ENCODE data around the gene KHDRBS2.

KHDRBS2 gene

DNA sequence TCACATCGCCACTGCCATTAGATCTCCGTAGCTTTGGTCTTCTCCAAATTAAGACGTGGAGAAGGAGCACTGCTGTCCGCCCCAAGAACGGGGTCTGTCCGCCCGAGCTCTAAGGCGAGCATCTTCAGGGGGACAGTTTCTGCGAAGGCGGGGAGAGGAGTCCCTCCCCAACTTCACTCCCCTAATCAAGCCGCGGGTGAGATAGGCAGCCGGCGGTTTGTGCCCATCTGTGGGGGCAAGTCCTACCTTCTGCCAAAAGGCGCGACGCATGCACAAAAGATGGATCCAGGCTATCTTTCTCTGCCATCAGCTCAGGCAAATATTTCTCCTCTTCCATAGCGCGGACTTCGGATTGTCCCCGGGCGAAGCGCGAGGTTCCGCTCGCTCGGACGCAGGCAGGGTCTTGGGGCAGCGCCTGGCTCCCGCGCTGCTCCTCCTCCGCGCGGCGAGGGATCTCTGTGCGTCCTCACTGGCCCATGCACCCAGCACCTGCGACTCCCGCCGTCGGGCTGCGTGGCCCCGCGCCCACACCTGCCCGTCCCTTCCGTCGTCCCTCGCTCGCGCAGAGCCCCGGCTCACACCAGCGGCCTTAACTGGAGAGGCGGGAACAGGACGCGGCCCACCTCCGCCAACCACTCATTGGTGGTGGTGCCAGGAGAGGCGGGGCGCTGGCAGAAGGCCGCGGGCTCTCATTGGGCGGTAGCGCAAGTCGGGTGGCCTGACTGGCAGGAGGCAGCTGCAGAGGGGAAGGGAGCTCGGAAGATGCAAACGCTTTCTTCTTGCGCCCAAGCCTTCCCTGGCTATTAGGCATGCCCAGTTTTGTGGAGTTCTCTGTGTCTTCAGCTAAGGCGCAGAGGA, at the start of gene KHDRBS2:
Gene KHDRBS2 (minus strand): TSS at position 614 of the 858 bp plus-strand sequence.
- DNase-seq, result peak; percentile 95

DNA sequence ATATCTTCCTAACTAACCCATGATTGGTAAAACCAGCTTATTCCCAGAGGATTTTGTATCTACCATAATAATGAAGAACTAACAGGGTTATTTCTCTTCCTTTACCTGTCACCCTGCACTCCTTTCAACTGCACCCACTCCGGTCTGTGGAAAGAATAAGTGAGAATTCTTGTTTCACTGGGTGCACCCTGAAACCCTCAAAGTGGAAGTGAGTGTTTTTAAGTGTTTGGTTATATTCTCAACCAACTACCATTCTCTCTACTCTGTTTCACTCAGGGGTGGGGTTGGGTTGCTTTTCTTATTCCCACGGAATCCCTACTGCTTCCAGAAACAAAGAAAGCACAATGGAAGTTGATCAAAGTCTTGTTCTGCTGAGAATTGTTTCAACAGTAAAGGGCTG, 42.6 kb upstream of the KHDRBS2 start:
- DNase-seq, result no peak

GRCh38 chr6:62324834-62325233, 38.8 kb upstream of the KHDRBS2 start:
- DNase-seq, result no peak

DNA sequence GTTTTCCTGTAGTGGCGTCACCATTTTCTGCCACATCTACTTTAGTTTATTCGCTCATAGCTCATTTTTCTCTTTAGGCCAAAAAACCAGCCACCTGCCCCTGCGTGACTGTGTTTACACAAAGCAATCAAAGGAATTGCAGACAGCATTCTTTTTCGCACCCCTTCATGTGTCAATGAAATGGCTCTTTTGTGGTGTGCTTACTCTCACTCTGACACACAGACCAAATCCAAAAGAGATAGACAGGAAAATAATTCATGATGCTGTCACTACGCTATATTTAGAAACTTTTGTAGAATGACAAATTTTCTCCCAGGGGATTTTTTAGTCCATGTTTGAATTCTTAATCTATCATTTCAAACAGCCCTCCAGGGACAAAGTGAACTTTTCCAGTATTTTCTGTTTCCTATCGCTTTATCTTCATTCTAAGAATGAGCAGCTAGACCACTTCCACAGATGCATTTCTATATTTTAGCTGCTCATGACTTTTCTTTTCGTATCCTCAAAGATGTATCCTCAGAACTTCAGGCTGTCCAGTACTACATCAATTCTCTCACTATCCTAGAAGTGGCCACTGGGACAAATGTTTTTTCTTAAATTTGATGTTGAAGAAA, 37.9 kb upstream of the KHDRBS2 start:
- DNase-seq, result no peak

DNA sequence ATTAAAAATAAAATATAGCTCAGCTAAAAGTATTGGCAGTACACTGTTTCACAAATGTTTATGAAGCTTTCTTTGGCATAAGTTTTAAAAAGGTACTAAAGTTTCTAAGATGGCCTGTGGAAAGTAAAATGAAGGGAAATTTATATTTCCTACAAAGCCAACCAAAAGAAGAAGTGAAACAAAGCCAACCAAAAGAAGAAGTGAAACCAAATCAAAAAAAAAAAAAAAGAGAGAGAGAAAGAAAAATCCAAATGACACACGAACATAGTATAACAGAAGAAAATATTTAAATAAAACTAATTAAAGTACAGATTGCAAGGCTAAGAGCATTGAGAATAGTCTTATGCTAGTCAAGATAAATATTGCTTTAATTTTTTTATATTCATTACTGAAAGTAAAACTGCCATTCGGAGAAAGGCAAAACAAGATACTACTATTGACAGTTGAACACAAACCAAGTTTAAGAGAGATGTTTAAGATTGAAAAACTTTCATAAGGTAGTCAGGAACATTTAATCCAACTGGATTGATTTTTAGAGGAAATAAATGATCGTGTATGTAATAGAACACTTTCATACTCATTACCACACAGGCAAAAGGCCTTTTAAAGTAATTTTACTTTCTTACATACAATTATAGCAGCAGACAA, 12.8 kb upstream of the KHDRBS2 start:
- DNase-seq, result no peak

DNA sequence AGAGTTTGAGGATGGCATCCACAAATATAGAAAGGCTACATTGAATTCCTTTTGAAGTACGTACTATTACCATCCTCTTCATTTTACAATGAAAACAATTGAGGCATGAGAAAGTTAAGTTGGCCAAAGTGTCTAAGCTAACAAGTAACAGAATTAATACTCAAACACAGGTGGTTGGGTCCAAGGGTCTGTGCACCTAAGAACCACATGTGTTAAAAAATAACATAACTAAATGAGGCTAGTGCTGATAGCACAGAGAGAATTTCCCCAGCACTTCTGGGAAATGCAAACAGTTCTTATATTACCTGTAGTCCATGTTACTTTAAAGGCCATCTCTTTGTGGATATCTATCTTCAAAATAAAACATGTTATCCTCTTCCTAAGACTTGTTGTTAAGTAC, 10.5 kb upstream of the KHDRBS2 start:
- no peak for DNase-seq

DNA sequence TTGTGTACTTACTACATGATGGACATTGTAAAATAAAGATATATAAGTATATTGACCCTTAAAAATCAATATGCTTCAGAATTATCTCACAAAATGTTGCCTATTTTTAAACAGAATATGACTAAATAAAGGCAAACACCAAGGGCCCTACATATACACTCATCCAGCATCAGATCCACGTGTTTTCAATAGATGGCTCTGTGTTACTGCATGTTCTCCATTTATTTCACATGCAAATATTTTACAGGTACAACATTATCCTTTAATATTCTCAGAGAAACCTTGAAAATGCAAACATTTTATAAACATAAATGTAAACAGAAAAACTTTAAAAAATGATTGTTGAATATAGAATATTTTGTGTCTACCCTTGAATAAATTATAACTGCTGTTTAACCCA, 2.9 kb upstream of the KHDRBS2 start:
- no peak for DNase-seq

DNA sequence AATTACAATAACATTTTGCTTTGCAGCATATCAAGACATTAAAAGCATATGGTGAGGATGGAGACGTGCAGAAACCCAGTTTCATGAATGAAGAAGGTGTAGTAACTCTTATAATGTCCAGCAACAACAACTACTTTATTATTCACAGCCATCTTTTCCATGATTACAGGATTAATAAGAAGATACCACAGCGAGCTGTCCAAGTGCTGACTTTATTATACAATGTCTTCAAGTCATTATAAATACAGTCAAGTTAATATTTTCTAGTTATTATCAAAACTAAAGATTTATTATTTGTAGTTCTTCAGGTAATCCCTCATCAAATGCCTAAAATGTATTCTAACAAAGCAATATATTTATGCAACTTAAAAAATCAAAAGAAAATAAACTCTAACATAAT, 2.5 kb upstream of the KHDRBS2 start:
- no peak for DNase-seq

GRCh38 chr6:62286470-62286843, 432 bp upstream of the KHDRBS2 start:
- DNase-seq, result no peak

GRCh38 chr6:62284725-62285124, 1.3 kb downstream of the KHDRBS2 start:
- no peak for DNase-seq

- peak; percentile 19 for DNase-seq
Observed at GRCh38 chr6:62283796-62284411, 2.1 kb downstream of the KHDRBS2 start.

- no peak for DNase-seq
Observed at GRCh38 chr6:62283365-62283764, 2.7 kb downstream of the KHDRBS2 start.

DNA sequence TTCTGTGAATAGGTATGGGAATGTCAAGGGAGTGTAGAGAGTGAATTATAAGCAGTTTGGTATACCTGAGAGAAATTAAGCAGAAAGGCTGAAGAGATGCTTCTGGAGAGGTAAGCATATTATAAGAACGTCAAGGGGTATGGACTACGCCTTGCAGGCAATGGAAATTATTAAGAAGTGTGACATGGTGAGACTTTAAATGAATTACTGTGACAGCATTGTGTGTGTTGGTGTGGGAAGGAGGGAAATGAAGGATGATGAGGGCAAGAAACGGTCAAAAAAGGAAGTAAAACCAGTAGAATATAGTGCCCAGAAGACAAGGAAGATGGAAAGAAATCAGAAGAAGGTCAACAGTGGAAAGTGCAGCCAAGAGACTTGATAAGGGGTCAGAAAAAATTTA, 5.9 kb downstream of the KHDRBS2 start:
- no peak for DNase-seq

GRCh38 chr6:62272114-62272513, 13.9 kb downstream of the KHDRBS2 start:
- no peak for DNase-seq

DNA sequence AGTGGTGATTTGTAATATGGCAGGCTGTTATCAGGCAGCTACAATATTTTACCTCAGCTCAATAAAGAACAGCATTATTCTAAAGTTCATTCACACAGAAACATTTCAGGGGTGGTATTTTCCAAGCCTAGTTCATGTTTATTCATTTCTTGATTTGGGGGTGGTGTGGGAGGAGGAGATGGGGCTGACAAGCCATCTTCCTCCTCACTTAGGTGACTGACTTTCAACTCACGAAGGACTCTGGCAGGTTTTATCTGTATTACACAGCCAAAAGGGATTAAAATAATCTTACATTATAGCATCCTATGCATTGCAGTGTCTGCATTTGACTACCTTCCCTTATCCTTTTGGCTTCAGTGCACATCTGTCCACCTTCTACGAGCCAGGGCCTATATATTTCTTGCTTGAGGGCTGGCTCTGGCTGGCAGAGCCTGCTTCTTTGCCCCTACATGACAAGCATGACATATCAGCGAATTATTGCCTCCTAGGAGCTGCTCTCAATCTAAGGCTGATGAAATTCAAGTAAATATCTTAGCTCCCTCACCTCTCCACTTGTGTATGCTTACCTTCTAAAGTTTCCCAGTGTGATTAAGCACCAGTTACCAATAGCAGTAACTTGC, 20.0 kb downstream of the KHDRBS2 start:
- no peak for DNase-seq

GRCh38 chr6:62262283-62262682, 23.7 kb downstream of the KHDRBS2 start:
- no peak for DNase-seq

DNA sequence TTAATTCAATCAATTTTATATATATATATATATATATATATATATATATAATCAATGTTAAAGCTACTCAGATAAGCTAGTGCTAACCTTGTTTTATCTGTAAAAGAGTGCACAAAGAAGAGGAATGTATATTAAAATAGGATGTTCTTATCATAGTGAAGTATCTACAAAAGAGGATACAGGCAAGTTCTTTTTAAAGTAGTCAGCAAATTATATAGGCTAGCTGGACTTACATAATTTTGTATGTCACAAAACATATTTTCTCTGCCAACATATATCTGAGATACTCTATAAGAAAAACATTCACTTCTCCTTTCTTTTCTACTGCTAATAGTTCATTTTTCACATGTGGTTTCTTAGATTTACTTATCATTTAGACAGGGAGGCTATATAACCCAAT, 39.9 kb downstream of the KHDRBS2 start:
- DNase-seq, result no peak

DNA sequence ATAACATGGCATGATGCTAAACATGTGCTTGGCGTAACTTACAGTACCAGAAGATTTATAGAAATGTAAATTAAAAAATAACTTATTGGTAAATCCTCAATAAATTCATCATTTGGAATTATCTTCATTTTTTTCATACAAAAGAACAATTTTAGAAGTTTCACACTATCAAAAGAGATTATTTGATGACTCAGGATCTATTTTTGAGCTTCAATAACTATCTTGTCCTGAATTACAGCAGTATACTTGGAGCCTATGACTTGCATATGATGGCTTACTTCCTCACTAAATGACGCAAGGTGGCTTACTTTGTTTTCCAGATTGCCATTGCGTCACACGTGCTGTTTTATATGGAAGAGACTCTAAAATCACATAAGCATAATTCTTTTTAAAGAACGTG, 49.2 kb downstream of the KHDRBS2 start:
- no peak for DNase-seq

GRCh38 chr6:62229231-62229630, 56.8 kb downstream of the KHDRBS2 start:
- no peak for DNase-seq

DNA sequence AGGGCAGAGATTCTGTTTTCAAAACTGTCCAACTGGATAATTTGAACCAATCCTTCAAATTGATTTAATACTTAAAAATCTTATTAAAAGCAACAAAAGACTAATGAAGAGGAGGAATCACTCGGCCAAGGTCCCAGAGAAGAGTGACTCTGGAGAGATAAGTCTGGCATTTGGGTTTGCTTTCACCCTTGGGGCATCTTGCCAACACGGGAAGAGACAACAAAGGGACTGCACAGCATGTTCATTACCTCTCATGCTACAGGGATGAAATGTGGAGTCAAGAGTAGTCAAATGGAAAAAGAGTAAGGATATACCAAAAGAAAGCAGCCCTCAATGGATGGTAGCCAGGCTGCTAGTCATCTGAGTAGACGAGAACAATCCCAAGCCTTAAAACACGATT, 68.2 kb downstream of the KHDRBS2 start:
- DNase-seq, result no peak

DNA sequence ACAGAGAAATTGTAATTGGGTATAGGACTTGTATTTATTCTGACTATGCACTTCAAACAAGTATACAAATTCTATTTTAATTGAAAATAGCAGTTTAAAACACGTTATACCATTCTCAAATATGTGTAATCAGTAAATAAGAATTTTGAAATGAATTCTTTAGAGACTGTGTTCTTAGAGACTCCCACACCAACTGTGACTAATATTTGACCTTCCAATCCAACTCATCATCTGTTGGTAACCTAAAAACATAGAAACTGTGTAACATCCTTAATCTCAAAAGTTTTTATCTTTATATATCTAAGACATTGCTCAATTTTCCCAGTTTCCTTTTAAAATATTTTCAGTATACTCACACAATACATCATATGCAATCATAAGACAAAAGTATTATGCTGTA, 83.9 kb downstream of the KHDRBS2 start:
- no peak for DNase-seq

DNA sequence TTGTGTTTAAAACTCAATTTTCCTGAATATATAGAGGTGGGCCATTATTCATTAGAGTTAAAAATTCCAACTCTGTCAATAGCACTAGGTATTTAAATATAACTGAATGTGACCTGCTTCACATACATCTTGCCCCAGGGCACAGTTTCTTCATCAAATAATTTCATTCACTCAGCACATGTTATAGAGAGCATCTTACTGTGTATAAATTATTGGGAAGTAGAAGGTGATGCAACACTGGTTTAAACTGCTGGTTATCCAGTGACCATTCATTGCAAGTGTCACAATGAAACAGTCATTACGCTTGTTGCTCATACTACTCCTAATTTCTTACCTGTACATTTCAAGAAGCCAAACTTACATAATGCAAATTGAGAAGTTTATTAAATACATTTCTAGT, 93.4 kb downstream of the KHDRBS2 start:
- DNase-seq, result no peak

DNA sequence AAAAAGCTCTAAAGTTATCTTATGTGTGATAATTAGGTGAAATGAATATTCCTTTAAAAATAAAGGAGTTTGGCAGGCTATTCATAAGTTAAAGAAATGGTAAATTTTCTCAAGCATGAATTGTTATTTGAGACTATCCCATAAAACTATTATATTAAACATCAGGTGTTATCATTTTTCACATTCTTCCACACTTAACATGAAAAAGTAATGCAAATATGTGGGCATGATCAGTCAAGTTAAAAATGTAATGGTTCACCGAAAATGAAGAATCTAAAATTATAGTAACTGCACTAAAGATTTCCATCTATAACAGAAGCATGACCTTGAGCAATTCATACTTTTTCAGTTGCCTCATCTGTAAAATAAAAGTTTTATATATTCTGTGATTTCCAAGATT, 110.8 kb downstream of the KHDRBS2 start:
- DNase-seq, result no peak

All from femur (tissue), 1 donor.